ENCODE measurements around the gene ITGB1BP2.
"Not testable (repeated sequence)": the region's sequence is repeated elsewhere in the genome, so short reads cannot be mapped to it uniquely, and the experiment has no call there.

Gene ITGB1BP2

DNA sequence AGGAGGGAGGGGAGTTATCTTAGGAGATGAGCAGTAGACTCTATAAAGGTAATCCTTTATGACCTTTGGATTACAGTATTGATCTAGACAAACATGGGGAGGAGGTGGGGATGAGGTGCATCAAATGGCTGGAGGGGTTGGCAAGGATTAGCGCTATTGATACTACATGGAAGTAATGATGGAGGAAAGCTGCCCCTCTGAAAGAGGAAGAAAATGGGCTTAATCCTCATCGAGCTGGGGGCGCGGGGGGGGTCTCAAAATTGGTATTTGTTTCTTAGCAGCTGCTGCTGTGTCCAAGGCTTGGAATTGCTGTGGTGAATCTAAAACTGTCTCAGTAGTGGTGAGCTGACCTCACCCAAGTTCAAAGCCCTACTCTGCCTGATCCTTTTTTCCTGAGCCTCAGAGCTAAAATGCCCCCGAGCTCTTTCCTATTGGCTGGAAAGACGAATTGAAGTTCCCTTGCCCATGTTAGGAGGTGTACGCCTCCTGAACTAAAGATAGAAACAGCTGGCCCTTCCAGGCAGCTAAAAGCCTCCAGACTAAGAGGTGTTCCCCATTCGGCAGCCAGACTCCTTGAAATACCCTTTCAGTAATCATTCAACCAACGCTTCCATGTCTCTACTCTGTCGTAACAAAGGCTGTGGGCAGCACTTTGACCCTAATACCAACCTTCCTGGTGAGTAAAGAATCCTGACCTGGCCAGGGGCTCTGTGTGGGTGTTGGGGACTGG is at the start of gene ITGB1BP2:
Gene ITGB1BP2, plus strand, starts transcription at position 556 of the 730 bp plus-strand sequence. Its CDS starts 57 bp downstream, at position 613.
- DNase-seq, result no peak

DNA sequence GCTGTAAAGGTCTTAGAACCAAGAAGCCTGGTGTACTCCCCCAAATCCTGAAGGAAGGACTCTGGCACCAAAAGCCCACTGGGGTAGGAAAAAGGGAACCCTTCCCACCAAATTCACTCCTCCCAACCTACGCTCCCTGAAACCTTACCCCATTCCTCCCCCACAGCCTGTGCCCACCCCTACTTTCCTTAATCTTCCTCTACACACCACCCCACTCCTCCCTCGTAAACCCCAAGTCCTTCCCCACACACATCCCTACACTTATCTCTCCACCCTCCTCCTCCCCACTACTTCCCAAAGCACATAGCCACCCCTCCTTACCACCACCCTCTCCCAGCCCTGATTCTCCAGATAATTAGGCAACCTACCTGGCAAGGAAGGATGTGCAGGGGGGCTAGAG is 49.3 kb upstream of the ITGB1BP2 start:
- DNase-seq, result no peak

DNA sequence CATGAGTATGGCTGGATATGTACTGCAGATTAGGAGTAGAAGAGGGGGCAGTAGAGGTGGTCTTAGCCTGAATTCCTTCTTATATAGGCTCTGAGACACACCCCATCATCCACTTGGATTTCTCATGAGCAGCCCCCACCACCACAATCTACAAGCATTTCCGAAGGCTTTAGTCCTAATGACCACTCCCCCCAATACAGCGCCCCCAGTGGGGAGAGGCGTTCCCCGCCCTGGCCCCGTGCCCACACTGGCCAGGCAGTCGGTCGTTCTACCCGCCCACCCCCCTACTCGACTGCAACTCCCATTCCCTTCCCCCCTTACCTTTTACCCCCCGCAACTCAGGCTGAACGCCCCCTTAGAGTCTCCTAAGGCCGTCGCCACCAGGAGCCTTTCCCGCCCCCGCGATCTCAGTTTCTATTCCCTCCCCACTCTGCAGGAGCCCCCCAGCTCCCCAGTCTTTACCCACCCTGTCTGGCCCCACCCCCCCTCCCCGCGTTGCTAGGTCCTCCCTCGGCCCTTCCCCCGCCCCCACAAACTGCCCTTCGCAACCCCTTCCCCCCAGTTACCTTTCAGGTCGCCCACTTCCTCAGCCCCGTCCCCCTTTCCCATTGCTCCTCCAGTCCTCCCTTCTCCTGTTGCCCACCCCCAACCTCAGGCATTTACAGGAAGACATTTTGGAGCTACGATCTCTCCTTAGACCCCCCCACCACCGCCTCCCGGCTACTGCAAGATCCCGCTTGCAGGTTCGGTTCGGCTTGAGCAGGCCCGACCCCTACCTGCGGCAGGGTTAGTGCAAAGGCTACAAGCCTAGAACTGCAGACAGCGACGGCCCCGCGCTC is 48.1 kb upstream of the ITGB1BP2 start:
- DNase-seq, result no peak

DNA sequence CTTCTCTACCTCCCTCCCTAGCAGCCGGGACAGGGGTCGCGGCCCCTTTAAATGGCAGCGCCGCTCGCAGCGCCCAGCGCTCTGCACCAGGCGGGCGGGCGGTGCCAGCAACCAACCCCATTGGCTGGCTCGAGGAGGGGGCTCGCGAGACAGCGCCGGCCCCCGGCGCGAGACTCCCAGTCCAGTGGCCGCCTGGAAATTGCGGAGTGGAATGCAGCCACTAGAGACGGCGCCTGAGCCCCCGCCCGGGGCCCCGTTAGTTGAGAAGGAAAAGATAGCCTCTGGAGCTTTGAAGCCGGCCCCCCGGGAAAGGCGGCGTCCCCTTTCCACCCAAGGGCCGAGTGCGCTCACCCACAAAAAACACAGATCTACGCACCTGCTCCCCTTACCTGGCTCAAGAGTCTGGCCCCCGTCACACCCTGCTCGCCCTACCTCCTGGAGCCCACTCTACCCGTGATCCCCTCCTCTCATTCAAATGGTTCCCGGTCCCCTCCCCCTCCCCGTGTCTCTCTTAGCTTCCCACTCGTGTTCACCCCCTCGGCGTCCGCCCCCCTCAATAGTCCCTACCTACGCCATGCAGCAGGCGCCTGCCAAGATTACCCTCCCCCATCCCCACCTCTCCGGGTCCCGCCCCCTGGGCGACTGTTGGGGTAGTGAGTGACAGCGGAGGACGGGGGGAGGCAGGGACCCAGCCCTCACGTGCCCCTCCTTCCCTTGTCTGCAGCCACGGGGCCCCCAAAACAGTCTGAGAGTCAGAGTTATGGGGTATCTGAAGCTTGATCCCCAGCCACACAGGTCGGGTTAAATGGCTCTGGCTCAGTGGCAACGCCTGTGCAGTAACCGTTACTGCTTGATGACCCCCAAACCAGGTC is 47.2 kb upstream of the ITGB1BP2 start, which contains the start of gene ZMYM3:
Gene ZMYM3, minus strand, starts transcription at position 49 of the 872 bp plus-strand sequence. CDS start 885 bp downstream, outside the sequence.
- peak; percentile 72 for DNase-seq

DNA sequence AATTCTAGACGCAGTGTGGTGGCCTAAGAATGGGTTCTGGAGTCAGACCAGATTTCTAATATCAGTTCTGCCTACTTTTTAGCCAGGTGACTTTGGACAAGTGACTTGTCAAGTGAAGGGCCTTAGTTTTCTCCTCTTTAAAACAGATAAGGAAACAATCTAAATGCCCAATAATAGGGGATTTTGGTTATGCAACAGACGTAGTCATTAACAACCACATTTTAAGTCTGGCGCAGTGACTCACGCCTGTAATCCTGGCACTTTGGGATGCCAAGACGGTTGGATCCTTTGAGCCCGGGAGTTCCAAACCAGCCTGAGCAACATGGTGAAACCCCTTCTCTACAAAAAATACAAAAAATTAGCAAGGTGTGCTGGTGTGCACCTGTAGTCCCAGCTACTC is 45.5 kb upstream of the ITGB1BP2 start:
- DNase-seq, result no peak

DNA sequence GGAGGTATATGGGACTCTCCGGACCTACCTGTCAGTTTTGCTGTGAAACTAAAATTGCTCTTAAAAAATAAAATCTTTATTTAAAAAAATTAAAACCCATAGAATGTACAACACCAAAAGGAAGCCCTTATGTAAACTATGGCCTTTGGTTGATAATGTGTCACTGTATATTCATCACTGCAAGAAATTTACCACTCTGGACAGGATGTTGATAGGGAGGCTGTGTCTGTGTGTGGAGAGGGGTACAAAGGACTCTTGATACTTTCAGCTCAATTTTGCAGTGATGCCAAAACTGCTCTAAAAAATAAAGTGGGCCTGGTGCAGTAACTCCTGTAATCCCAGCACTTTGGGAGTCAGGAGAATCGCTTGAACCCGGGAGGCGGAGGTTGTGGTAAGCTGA is 44.7 kb upstream of the ITGB1BP2 start:
- DNase-seq, result no peak

DNA sequence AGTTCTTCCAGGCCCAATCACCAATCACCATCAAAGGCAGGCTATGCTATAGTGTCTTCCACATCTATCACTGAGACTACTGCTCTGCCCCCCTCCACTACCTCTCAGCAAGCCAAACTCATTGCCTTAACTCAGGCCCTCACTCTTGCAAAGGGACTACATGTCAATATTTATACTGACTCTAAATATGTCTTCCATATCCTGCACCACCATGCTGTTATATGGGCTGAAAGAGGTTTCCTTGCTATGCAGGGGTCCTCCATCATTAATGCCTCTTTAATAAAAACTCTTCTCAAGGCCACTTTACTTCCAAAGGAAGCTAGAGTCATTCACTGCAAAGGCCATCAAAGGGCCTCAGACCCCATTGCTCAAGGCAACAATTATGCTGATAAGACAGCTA is 32.9 kb upstream of the ITGB1BP2 start:
- not testable (repeated sequence) for DNase-seq

DNA sequence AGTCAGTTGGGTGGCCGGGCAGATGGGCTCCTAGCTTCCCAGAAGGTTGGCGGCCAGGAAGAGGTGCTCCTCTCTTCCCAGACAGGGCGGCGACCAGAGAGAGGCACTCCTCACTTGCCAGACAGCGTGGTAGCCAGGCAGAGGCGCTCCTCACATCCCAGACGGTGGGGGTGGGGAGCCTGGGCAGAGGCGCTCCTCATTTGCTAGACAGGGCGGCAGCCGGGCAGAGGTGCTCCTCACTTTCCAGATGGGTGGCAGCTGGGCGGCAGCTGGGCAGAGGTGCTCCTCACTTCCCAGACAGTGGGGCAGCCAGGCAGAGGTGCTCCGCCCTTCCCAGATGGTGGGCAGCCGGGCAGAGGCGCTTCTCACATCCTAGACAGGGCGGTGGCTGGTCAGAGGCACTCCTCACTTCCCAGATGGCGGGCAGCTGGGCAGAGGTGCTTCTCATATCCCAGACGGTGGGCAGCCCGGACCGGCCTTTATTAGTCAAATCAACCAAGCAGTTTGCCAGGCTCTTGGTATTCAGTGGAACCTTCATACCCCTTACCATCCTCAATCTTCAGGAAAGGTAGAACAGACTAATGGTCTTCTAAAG is 31.7 kb upstream of the ITGB1BP2 start:
- no peak for DNase-seq

DNA sequence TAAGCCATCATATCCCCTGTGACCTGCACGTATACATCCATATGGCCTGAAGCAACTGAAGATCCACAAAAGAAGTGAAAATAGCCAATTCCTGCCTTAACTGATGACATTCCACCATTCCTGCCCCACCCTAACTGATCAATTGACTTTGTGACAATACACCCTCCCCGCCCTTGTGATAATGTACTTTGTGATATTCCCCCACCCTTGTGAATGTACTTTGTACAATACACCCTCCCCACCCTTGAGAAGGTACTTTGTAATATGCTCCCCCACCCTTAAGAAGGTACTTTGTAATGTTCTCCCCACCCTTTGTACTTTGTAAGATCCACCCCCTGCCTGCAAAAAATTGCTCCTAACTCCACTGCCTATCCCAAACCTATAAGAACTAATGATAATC is 29.2 kb upstream of the ITGB1BP2 start:
- not testable (repeated sequence) for DNase-seq

DNA sequence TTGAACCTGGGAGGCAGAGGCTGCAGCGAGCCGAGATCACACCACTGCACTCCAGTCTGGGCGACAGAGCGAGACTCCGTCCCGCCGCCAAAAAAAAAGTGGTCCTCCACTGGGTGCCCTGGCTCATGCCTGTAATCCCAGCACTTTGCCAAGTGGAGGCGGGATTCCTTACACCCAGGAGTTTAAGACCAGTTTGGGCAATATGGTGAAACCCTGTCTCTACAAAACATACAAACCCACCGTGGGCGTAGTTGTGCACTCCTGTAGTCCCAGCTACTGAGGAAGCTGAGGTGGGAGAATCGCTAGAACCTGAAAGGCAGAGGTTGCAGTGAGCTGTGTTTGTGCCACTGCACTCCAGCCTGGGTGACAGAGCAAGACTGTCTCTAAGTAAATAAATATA is 20.2 kb upstream of the ITGB1BP2 start:
- DNase-seq, result not testable (repeated sequence)

DNA sequence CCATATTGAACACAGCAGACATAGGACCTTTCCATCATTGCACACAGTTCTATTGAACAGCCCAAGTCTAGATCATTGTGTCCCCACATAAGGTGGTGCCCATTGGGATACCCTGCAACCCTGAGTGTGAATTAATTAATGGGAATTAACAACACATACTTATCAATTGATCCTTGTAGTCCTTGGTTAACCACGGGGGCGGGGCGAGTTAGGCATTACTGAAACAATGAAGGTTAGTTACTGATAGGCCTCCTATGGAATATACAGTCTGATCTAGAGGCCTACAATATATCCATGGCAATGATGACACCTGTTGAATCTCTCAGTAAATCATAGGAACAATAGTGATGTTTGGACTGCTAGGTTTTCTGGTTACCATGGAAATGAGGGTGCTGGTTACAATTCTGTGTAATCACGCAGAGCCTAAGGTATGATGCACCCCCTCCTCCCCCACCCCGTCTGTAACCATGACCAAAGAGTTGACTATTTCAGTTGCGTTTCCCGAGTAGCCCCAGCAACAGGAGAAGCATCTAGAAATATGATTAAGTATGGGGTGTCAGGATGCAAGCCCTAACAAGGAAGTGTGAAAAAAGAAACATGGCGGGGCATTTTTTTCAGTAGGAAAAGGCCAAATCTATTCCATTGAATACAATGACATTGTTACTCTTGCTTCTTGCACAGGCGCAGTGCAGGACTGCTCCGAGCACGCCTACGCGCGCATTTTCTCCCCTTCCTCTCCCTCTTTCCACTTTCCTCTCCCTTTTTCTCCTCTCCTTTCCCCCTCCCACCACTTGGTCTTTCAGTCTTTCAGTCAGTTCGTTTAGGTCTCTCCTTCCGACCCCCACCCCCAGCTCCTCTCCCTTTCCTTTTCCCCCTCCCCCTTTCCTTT is 18.8 kb upstream of the ITGB1BP2 start:
- DNase-seq, result no peak

DNA sequence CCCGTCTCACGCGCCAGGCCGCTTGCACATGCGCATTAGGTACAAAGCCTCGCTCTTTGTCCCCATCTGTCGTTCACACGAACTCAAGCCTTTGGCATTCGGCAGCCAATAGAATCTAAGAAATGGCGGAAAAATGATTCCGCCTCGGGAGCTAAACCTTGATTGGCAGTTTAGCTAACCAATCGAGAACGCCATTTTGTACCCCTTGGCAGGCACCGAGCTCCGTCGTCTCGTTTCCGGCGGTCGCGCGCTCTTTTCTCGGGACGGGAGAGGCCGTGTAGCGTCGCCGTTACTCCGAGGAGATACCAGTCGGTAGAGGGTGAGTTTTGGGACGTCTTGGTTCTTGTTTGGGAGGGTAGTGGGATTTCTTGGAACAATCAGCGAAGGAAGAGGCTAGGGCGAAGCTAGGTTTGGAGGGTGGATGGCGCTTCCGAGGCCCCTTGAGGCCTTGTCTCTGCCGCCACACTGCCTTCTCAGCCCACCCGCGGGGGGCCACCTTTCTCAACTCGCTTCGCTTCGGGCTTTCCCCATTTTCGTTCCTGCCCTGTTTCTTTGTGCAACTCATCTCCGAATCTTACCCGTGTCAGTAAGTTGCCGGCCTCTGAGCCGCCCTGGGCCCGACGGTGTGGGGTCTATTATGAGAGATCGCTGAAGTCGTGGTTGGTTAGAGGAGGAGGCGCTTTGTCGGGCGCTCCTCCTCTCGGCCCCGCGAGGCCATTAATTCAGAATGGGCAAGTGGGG is 18.0 kb upstream of the ITGB1BP2 start, which contains the start of gene NONO:
Gene NONO, plus strand, starts transcription at position 233 of the 741 bp plus-strand sequence. CDS start 7,003 bp downstream, outside the sequence.
- DNase-seq, result peak; percentile 98

DNA sequence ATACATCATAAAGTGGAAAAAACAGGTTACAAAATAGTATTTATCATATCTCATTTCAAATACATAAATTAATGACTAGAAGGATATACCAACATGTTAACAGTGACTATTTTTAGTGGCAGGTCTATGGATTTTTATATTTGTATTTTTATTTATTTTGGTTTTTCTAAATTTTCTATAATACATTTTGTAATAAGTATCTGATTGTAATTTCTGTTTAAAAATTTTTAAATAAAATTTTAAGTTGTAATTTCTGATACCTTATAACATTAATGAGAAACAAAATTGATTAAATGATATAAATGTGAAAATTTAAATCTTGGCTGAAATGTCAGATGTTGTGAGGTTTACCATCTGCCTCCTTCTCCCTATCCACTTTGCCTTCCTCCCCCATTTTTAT is 15.6 kb upstream of the ITGB1BP2 start:
- DNase-seq, result no peak

DNA sequence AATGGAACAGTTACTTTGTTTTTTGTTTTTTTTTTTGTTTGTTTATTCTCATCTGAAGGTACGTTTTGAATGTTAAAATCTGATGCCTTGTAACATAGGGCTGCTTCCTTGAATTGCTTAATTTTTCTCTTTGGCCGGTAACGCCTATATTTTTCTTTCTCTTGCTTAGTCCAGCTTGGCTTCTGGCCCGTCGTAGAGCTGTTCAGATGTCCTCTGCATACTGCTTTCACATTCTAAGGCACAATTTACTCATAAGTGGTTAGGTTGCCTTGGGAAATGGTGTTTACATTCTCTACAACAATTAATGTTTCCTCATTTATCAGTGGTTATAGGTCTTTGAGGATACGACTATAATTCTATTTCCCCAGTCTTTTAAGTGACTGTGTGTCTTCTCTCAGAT is 10.2 kb upstream of the ITGB1BP2 start:
- no peak for DNase-seq

DNA sequence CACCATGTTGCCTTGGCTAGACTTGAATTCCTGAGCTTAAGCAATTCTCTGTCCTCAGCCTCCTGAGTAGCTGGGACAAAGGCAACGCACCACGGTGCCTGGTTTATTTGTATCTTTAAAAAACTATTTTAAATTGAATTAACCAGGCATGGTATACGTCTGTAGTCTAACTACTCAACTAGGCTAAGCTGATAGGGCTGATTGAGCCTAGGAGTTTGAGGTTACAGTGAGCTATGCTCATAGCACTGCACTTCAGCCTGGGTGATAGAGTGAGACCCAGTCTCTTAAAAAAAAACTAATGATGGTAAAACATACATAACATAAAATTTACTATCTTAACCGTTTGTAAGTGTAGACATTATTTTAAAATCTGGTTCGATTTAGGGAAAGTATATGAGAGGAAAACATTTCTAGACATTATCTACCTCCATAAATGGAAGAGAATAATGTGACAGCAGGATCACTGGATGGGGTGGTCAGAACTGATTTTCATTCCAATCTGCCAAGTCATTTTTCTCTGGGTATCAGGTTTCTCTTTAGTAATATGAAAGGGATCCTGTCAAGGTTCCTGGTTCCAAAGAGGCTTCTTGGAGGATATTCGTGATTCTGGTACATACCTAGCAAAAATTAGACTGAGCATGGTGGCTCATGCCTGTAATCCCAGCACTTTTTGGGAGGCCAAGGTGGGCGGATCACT is 8.7 kb upstream of the ITGB1BP2 start:
- no peak for DNase-seq

DNA sequence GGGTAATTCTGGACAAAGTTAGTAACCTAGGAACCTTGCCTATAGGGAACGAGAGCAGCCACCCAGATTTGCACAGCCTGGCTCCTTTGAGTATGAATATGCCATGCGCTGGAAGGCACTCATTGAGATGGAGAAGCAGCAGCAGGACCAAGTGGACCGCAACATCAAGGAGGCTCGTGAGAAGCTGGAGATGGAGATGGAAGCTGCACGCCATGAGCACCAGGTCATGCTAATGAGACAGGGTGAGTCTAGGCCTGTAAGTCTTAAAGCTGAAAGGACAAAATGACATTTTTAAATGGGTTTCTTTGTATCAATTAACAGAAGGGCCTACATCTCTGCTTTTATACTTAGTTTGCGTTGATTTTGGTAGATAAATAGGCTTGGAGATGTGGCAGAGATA is 4.7 kb upstream of the ITGB1BP2 start:
- DNase-seq, result no peak

DNA sequence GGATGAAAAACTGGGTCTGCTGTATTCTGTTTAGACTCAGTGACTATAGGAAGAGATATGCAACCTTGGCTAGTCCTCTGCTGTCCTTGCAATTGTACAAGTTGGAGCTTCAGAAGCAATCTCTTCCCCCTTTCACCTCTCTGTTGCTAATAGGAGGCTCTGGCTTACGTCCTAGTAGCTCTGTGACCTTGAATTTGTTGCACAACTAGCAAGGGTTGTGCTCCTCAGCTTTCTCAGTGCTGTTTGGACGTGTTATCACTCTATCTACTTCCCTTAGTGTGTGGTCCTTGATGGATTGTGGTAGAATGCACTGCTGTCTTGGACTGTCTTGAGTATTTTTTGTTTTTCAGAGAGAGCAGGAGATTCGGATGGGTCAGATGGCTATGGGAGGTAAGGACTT is 3.4 kb upstream of the ITGB1BP2 start:
- DNase-seq, result no peak

DNA sequence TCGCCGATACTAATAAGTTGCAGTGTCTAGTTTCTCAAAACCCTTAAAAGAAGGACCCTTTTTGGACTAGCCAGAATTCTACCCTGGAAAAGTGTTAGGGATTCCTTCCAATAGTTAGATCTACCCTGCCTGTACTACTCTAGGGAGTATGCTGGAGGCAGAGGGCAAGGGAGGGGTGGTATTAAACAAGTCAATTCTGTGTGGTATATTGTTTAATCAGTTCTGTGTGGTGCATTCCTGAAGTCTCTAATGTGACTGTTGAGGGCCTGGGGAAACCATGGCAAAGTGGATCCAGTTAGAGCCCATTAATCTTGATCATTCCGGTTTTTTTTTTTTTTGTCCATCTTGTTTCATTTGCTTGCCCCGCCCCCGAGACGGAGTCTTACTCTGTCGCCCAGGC is 1.5 kb upstream of the ITGB1BP2 start:
- not testable (repeated sequence) for DNase-seq

DNA sequence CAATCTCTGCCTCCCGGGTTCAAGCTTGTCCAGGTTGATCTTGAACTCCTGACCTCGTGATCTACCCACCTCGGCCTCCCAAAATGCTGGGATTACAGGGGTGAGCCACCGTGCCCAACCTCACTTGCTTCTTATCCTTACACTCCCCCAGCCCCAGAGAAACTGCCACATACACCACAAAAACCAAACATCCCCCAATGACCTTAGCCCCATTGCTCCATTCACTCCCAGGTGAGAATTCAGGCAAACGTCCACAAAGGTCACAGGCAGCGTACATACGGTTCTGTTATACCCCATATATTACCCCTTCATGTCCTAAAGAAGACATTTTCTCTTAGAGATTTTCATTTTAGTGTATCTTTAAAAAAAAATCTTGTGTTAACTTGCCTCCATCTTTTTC is 1.1 kb upstream of the ITGB1BP2 start:
- not testable (repeated sequence) for DNase-seq

Data from NCI-H446 treated with DMSO at 0.1 percent for 48 hours (cell line).